KOPT-K1 (cell line): ENCODE results near the gene P4HB.

Experiments
- H3K27ac ChIP-seq: fragments of 200-600 bp; sonication (generic); 2 replicates; pipeline ENCODE4 v1.5.1; 2016; ENCODE audit warnings: antibody characterized with exemption, mild to moderate bottlenecking, low read depth, low read length; ENCODE audit not compliant: poor library complexity, severe bottlenecking
- H3K36me3 ChIP-seq: fragments of 200-600 bp; sonication (generic); 2 replicates; pipeline ENCODE4 v1.5.1; 2017; ENCODE audit warnings: antibody characterized with exemption, mild to moderate bottlenecking, low read length, moderate library complexity; ENCODE audit not compliant: insufficient read depth
- H3K9me3 ChIP-seq: fragments of 200-600 bp; sonication (generic); 2 replicates; pipeline ENCODE4 v1.5.1; 2017; ENCODE audit warnings: antibody characterized with exemption, low read length, mild to moderate bottlenecking; ENCODE audit not compliant: insufficient read depth, poor library complexity, severe bottlenecking

Gene P4HB

GRCh38 chr17:81884968-81885367 is 24.6 kb upstream of the P4HB start:
- no peak overlapping the region for H3K27ac ChIP-seq
- H3K9me3 ChIP-seq, result no peaks in the 10 kb centered on the region
- peaks cover 100% of the 10 kb centered on the region for H3K36me3 ChIP-seq

GRCh38 chr17:81884520-81884919 is 24.2 kb upstream of the P4HB start:
- no peaks in the 10 kb centered on the region for H3K9me3 ChIP-seq
- H3K36me3 ChIP-seq, result peaks cover 100% of the 10 kb centered on the region
- no peak overlapping the region for H3K27ac ChIP-seq

DNA sequence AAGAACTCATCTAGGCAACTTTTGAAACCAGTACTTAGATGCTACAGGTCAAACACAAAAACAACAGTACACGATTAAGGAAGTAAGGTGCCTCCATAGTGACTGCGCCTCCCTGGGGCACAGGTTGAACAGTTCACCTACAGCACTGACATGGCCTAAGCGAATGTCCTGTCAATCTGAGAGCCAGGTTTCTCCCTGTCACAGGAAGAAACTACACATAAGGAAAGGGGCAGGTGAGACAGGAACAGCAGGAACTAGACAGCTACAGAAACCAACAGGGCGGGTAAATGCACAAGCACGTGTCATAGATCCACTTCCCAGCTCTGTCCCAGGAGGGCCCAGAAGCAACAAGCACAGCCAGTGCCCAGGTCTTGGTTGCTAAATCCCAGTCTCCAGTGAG is 18.8 kb upstream of the P4HB start:
- H3K36me3 ChIP-seq, result peaks cover 77% of the 10 kb centered on the region
- H3K9me3 ChIP-seq, result no peaks in the 10 kb centered on the region
- no peak overlapping the region for H3K27ac ChIP-seq

DNA sequence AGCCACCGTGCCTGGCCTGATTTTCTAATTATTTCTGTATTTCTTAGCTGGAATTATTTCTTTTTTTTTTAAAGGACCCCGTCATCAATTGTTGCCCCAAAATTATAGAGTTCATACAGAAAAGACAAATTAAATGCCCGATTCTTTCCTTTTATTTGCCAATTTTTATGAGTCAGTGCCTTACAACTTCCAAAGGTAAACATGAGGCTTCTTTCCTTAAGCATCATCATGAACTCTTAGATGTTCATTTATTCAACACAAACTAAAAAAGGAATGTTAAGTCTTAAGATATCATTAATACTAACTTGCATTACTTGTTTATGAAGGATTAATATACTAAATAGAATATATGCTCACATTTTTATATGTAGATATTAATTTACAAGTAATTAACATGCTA is 18.0 kb upstream of the P4HB start:
- no peak overlapping the region for H3K27ac ChIP-seq
- H3K36me3 ChIP-seq, result peaks cover 68% of the 10 kb centered on the region
- H3K9me3 ChIP-seq, result no peaks in the 10 kb centered on the region

DNA sequence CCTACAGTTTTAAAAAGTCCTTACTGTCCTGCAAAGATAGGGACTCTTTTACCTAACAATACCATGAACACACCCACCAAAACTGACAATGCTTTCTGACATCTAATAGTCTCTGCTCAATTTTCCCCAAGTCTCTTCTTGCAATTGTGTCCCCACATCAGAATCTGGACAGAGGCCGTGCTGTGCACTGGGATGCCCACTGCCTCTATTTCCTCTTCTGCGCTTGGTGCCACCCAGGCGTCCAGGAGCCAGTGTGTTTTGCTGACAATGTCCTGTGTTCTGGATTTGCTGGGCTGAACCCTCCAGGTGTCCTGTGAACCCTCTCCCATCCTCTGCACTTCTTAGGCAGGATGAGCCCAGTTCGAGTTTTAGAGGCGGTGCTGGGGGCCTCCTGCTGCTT is 17.2 kb upstream of the P4HB start:
- Histone ChIP-seq H3K36me3 (peaks cover 61% of the 10 kb centered on the region), H3K27ac (no peak overlapping the region), H3K9me3 (no peaks in the 10 kb centered on the region)

DNA sequence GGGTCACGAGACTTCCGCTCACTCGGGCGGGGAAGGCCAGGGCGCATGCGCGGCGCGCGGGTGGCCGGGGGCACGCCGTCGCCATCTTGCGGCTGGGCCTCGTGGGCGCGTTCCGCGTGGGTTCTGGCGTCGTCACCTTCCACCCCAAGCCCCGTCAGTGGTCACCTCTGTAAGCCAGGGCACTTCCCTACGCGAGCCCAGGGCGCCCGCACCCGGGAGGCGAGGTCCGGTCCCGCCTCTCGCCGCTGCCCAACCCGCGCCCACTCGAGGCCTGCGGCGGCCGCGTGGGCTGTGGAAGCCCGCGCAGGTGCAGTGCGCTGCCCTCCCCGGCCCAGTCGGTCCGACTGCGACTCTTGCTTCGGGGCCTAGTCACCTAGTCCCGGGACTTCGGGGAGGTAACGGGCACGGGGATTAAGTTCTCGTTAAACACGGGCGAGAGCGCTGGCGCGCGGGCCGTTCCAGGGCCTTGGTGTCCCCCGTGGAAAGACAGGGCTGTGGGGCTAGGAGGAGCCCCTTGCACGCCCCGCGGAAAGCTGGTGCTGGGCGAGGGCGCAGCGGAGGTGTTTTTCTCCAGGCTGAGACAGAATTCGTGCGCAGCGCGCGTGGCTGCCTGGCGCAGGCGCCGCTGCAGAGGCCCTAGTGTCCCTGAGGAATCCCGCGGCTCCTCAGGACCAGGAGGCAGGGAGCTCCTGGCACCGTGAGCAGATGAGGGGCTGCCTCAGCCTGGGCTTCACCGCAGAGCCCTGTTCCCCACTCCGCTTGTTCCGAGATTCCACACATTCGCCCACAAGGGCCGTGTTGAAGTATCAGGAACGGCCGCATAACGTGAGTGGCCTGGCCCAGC is 11.3 kb upstream of the P4HB start:
- Histone ChIP-seq H3K27ac (peak overlapping the region; percentile 98), H3K36me3 (peaks cover 40% of the 10 kb centered on the region), H3K9me3 (no peaks in the 10 kb centered on the region)

DNA sequence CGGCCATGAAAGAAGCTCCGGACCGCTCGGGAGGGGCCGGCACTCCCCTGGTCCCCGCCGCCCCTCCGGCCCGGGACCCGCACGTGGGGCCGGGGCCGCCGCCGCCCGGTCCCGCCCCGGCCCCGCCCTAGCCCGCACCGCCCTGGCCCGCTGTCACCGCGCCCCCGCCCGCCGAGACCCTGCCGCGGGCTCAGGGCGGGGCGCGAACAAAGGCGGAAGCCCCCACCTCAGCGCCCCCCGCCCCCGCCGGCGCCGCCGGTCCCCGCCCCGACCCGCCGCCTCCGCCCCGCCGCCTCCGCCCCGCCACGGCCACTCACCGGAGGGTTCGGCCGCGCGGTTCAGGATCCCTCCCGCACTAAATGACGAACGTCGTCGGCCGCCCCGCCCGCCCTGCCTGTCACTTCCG is 10.6 kb upstream of the P4HB start, which contains the start of gene ARHGDIA:
Gene ARHGDIA (minus strand): TSS at position 357 of the 406 bp plus-strand sequence. CDS start 1,407 bp downstream, outside the sequence.
- peaks cover 45% of the 10 kb centered on the region for H3K36me3 ChIP-seq
- H3K27ac ChIP-seq, result peak within 1 kb of the TSS; percentile 98
- H3K9me3 ChIP-seq, result no peaks in the 10 kb centered on the region

DNA sequence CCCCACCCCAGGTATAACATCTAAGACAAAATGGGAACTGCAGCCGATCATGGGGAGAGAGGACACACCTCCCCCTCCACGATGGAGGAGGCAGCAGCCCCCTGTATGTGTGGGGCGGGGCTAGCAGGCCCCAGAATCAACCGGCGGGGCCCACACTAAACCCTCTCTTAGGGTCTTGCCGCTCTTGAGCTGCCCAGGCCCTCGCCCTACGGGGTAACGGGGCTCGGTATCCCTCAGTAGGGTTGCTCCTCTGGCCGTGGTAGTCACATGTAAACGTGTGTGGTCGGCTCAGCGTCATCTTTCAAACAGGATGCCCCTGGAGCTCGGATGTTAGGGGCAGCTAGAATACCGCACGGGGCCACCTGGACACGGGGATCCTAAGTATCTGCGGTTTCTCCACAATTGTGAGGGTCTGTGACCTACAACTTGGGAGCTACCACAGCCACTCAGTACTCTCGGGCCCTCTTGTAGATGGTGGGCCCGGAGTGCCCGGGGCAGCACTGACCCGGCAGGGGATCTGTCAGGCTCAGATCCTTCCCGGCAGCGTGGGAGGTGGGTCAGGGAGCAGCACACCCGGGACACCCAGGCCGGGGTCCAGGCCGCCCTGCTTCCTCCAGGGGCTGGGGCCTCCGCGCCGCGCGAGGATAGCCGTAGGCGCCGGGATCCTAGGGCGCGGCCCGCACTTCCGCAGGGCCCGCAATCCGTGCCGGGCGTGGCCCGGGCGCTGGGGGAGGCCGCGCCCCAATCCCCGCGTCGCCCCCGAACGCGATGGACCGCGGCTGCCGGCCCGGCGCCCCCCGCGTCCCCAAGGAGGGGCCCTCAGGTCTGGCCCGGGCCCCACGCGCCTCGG is 10.0 kb upstream of the P4HB start:
- Histone ChIP-seq H3K27ac (peak overlapping the region; percentile 98), H3K9me3 (no peaks in the 10 kb centered on the region), H3K36me3 (peaks cover 51% of the 10 kb centered on the region)

- H3K36me3 ChIP-seq, result peaks cover 60% of the 10 kb centered on the region
- peak overlapping the region; percentile 98 for H3K27ac ChIP-seq
- H3K9me3 ChIP-seq, result no peaks in the 10 kb centered on the region
Measured at GRCh38 chr17:81869221-81870130, 9.1 kb upstream of the P4HB start.

DNA sequence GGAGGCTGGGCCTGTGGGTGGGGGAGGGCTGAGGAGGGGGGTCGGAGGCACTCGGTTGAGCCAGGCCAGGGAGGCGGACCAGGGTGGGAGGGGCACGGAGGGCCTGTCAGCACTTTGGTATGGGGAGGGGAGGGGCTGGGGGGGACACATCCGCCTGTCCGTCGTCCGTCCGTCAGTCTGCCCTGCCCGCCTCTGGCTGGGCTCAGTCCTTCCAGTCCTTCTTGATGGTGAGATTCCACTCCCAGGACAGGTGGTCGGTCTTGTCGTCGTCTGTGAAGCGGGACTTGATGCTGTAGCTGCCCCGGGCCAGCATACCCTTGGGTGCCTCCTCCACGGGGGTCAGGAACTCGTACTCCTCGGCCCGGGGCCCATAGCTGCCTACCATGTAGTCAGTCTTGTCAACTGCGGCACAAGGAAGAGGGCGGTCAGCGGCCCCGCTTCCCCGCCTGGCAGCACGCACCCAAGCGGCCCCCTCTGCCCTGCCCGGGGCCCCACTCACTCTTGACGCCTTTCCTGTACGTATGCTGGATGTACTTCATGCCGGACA is 8.4 kb upstream of the P4HB start:
- Histone ChIP-seq H3K36me3 (peaks cover 67% of the 10 kb centered on the region), H3K27ac (no peak overlapping the region), H3K9me3 (no peaks in the 10 kb centered on the region)

- Histone ChIP-seq H3K36me3 (peaks cover 73% of the 10 kb centered on the region), H3K9me3 (no peaks in the 10 kb centered on the region), H3K27ac (peak overlapping the region; percentile 53)
Measured at GRCh38 chr17:81867991-81868673, 7.8 kb upstream of the P4HB start.

DNA sequence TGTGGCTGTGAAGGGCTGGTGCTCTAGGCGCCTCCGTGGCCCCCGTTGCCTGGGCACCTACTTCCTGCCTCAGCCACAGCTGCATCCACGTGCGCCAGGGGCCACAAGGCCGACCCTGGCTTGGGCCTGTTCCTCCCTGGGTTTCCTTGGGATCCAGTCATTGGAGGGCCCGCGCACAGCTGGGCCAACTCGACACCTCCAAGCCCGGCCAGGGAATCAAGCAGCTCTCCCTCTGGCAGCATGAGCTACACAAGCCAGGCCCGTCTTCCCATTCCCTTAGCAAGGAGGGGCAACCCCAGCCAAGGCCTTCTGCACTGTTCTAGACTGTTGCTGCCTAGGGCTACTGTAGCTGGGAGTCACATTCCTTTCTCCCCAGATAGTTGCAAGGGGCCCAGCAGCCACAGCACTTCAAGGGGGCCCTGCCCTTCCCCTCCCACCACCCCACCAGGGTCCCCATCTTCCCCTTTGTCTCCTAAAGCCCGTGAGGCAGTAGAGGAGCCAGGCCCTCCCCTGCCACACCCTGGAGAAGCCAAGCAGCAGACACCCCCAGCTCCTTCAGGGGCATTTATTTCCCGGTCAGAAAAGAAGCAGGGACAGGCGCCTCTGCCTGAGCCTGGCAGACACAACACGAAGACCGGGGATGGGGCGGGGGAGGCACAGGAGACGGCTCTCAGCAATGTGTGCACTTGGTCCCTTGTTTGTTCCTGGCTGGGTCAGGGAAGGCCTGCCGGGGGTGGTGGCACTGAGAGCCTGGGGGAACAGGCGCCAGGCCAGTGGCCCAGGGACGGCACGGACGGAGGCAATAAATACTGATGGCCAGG is 7.0 kb upstream of the P4HB start:
- Histone ChIP-seq H3K9me3 (no peaks in the 10 kb centered on the region), H3K27ac (peak overlapping the region; percentile 53), H3K36me3 (peaks cover 81% of the 10 kb centered on the region)

GRCh38 chr17:81866440-81867169 is 6.3 kb upstream of the P4HB start:
- H3K27ac ChIP-seq, result peak overlapping the region; percentile 53
- peaks cover 81% of the 10 kb centered on the region for H3K36me3 ChIP-seq
- H3K9me3 ChIP-seq, result no peaks in the 10 kb centered on the region
